GM13977 (cell line): ENCODE measurements around the gene AGFG2.

ENCODE experiments used
- DNase-seq: peaks from one replicate; pipeline ENCODE4 v3.0.0; 2012; ENCODE audit warnings: low spot score
- CTCF ChIP-seq: IDR thresholded peaks from 2 replicates; pipeline ENCODE4 v1.5.1; 2012; ENCODE audit warnings: mild to moderate bottlenecking, control low read depth; ENCODE audit not compliant: insufficient read depth; ENCODE audit errors: extremely low read depth, missing control alignments
- in situ Hi-C: fragments of 300-500 bp; cut with MboI; formaldehyde crosslinking; loops from one replicate; pipeline ENCODE4 v1.12.0; 2022; ENCODE audit warnings: low sequenced_read_pairs, low pct_unique_long_range_greater_than_20kb, mixed read lengths, inconsistent platforms; ENCODE audit not compliant: unreplicated experiment

The AGFG2 gene

GRCh38 chr7:100578246-100579183 lies 39.5 kb downstream of the AGFG2 start:
- in situ Hi-C loops: no loop called here
- no peak for DNase-seq
- no peak for TF ChIP-seq CTCF

- in situ Hi-C loops: no loop called here
- no peak for DNase-seq
- no peak for TF ChIP-seq CTCF
These were observed 41.7 kb downstream of the AGFG2 start for GRCh38 chr7:100580466-100581283.

- TF ChIP-seq CTCF: no peak
- DNase-seq: no peak
- in situ Hi-C loops: no loop called here
These were observed 43.1 kb downstream of the AGFG2 start for GRCh38 chr7:100582041-100582579.

GRCh38 chr7:100582650-100583049 lies 43.6 kb downstream of the AGFG2 start:
- in situ Hi-C loops: no loop called here
- no peak for DNase-seq
- no peak for TF ChIP-seq CTCF

- no peak for TF ChIP-seq CTCF
- DNase-seq: peak; percentile 62
- in situ Hi-C loops: no loop called here
These were observed 44.4 kb downstream of the AGFG2 start for GRCh38 chr7:100583132-100584053.
